Measurements from ENCODE around the gene IQSEC2. TPM values are rescaled to one million over a fixed set of nuclear protein-coding genes. Genes with fewer than 3 reads are reported as not detected.

The IQSEC2 gene
- total RNA-seq, 1 experiment from 2014 or later, result 20.7 TPM

DNA sequence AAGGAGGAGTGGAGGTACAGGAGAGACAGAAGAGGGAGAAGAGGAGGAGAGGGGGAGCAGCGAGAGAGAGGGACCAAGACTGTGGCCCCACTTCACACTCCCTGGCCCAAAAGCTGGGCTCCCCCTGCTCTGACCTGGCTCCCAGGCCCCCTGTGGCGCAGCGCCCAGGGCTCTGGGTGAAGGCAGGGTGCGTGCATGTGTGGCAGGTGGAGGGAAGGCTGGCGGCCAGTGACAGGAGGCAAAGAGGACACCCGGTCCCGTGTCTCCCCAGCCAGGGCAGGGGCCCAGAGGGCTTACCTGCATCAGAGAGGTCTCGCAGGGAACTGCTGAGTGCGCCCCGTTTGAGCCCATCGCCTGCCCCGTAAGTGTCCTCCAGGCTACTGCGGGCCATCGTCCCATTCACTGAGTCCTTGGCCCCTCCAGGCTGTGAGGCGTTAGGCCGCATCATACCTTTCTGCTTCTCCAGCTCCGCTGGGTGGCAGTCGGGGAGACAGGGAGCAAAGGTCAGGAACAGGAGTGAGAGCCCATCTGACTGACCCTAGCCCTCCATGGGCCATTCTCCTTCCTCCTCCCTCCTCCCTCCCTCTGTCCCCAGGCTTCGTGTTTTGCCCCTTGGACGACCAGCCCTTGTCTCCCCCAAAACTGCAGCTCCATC, 45.2 kb downstream of the IQSEC2 start:
- no peaks in the 10 kb centered on the region for H3K79me2 ChIP-seq (ENCODE audit: insufficient read depth, low read length)
- H3K27ac ChIP-seq (ENCODE audit: low read depth, low read length), result no peak overlapping the region
- no TSS peak for BruUV-seq (replicated peaks)
- RAD21 ChIA-PET (ENCODE audit: low non-redundant PET in 1 of 2, low total read pairs in 2 of 2, uncharacterized antibody in 2 of 2, unreplicated experiment in 2 of 2), result no interaction called here
- H3K4me3 ChIP-seq (replicated peaks in 1 of 2; ENCODE audit: low read depth in 1 of 2, low read length in 2 of 2), result no peak overlapping the region
- TF ChIP-seq POLR2AphosphoS5 (IDR thresholded peaks at IDR 0.05; ENCODE audit: low read depth, low read length) (no peak), EZH2phosphoT487 (IDR thresholded peaks at IDR 0.05; ENCODE audit: borderline replicate concordance) (no peak), FOSL1 (IDR thresholded peaks at IDR 0.05; ENCODE audit: low read depth) (no peak), ZNF274 (IDR thresholded peaks at IDR 0.05; ENCODE audit: low read depth, low read length) (no peak), EGR1 (IDR thresholded peaks at IDR 0.05; ENCODE audit: low read depth) (no peak), MAX (IDR thresholded peaks at IDR 0.05) (no peak), JUND (IDR thresholded peaks at IDR 0.05) (no peak), POLR2A (IDR thresholded peaks at IDR 0.05; ENCODE audit: borderline replicate concordance, extremely low read depth, insufficient read depth, insufficient read length) (no peak), CEBPB (IDR thresholded peaks at IDR 0.05; ENCODE audit: low read depth) (no peak), REST (IDR thresholded peaks at IDR 0.05; ENCODE audit: low read depth) (no peak), CBX3 (IDR thresholded peaks at IDR 0.05; ENCODE audit: low read depth) (no peak), YY1 (IDR thresholded peaks at IDR 0.05; ENCODE audit: extremely low read depth, insufficient replicate concordance, low read depth, low read length) (no peak), ZFX (IDR thresholded peaks at IDR 0.05) (no peak), RAD21 (IDR thresholded peaks at IDR 0.05; ENCODE audit: low read depth) (no peak), SP1 (IDR thresholded peaks at IDR 0.05; ENCODE audit: low read depth) (no peak), TCF7L2 (IDR thresholded peaks at IDR 0.05; ENCODE audit: borderline replicate concordance, extremely low read depth, insufficient read depth, insufficient read length) (no peak), EZH2 (IDR thresholded peaks at IDR 0.05) (no peak), SIN3A (IDR thresholded peaks at IDR 0.05; ENCODE audit: low read depth) (no peak)
- TF ChIP-seq, protein P1, sequence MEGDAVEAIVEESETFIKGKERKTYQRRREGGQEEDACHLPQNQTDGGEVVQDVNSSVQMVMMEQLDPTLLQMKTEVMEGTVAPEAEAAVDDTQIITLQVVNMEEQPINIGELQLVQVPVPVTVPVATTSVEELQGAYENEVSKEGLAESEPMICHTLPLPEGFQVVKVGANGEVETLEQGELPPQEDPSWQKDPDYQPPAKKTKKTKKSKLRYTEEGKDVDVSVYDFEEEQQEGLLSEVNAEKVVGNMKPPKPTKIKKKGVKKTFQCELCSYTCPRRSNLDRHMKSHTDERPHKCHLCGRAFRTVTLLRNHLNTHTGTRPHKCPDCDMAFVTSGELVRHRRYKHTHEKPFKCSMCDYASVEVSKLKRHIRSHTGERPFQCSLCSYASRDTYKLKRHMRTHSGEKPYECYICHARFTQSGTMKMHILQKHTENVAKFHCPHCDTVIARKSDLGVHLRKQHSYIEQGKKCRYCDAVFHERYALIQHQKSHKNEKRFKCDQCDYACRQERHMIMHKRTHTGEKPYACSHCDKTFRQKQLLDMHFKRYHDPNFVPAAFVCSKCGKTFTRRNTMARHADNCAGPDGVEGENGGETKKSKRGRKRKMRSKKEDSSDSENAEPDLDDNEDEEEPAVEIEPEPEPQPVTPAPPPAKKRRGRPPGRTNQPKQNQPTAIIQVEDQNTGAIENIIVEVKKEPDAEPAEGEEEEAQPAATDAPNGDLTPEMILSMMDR (IDR thresholded peaks at IDR 0.05 in 2 of 3, conservative IDR thresholded peaks at IDR 0.05 in 1 of 3; ENCODE audit: borderline replicate concordance in 1 of 3, insufficient read depth in 1 of 3, low read depth in 2 of 3, low read length in 2 of 3), result no peak
- TF ChIP-seq, protein P2, sequence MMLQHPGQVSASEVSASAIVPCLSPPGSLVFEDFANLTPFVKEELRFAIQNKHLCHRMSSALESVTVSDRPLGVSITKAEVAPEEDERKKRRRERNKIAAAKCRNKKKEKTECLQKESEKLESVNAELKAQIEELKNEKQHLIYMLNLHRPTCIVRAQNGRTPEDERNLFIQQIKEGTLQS (IDR thresholded peaks at IDR 0.05), result no peak
- H3K9me3 ChIP-seq (ENCODE audit: control insufficient read depth in 1 of 2, insufficient read depth in 1 of 2, low read depth in 1 of 2, low read length in 2 of 2), result no peaks in the 10 kb centered on the region
- H3K27me3 ChIP-seq (ENCODE audit: insufficient read depth, low read length), result no peaks in the 10 kb centered on the region
- H3K9me2 ChIP-seq (ENCODE audit: insufficient read depth), result no peaks in the 10 kb centered on the region
- CTCF ChIA-PET, result no interaction called here
- H3K4me1 ChIP-seq (ENCODE audit: control insufficient read depth in 1 of 2, insufficient read depth in 2 of 2, low read length in 2 of 2), result no peaks in the 10 kb centered on the region
- ATAC-seq, result no peak
- DNase-seq (ENCODE audit: low read depth, low spot score), result no peak
- no peak overlapping the region for H3K4me2 ChIP-seq (ENCODE audit: low read length)
- H3K9ac ChIP-seq (ENCODE audit: low read length), result no peak overlapping the region
- POLR2A ChIA-PET, result no interaction called here
- H4K20me1 ChIP-seq (ENCODE audit: insufficient read depth), result no peaks in the 10 kb centered on the region
- intact Hi-C loops (cut with micrococcal nuclease), result no loop called here
- H2AFZ ChIP-seq (ENCODE audit: low read depth, low read length, poor library complexity, severe bottlenecking), result no peak overlapping the region
- no peaks in the 10 kb centered on the region for H3K36me3 ChIP-seq (ENCODE audit: control insufficient read depth in 1 of 2, insufficient read depth in 2 of 2, low read length in 2 of 2)

Measured in HCT116 (cell line).